ENCODE results near the gene NBEA. TPM values are rescaled to one million over a fixed set of nuclear protein-coding genes. Genes with fewer than 3 reads are reported as not detected.

Gene NBEA
- total RNA-seq, 1 experiment from 2014 or later = 4.4 TPM

GRCh38 chr13:35159041-35159440, 217.0 kb downstream of the NBEA start:
- H3K27me3 ChIP-seq (ENCODE audit: low read length) = no peaks in the 10 kb centered on the region
- no peaks in the 10 kb centered on the region for H3K36me3 ChIP-seq (ENCODE audit: low read depth, low read length)
- H3F3A ChIP-seq (ENCODE audit: low read length, unreplicated experiment) = no peaks in the 10 kb centered on the region
- H3K9ac ChIP-seq (ENCODE audit: low read length) = no peak overlapping the region
- DNase-seq = no peak
- BruUV-seq (replicated peaks) = no TSS peak
- no peaks in the 10 kb centered on the region for H3K4me1 ChIP-seq (ENCODE audit: insufficient read depth, low read length)
- H3K27ac ChIP-seq (ENCODE audit: low read length) = no peak overlapping the region
- TF ChIP-seq EZH2 (IDR thresholded peaks at IDR 0.05; ENCODE audit: low read length, unreplicated experiment) (no peak), CTCF (conservative IDR thresholded peaks at IDR 0.05; ENCODE audit: low read depth, low read length) (no peak), EZH2phosphoT487 (IDR thresholded peaks at IDR 0.05; ENCODE audit: borderline replicate concordance, low read length) (no peak)
- no peak overlapping the region for H3K4me2 ChIP-seq (ENCODE audit: low read length)
- no peak for ATAC-seq
- H3K9me3 ChIP-seq (ENCODE audit: low read length) = no peaks in the 10 kb centered on the region
- H3K4me3 ChIP-seq (ENCODE audit: low read length) = no peak overlapping the region
- H3K79me2 ChIP-seq (ENCODE audit: low read length) = no peaks in the 10 kb centered on the region
- H3K9me2 ChIP-seq (replicated peaks; ENCODE audit: low read length) = no peaks in the 10 kb centered on the region
- H2AFZ ChIP-seq (ENCODE audit: low read length) = no peak overlapping the region
- ChIA-PET POLR2A (ENCODE audit: unreplicated experiment) (no interaction called here), CTCF (no interaction called here)
- intact Hi-C loops (cut with micrococcal nuclease) = loop anchor here (5.0 kb wide), 3 partner anchors 437 to 1357 kb away; no protein-coding TSS in a partner anchor
- no peaks in the 10 kb centered on the region for H4K20me1 ChIP-seq (ENCODE audit: low read length)

- POLR2A ChIA-PET (ENCODE audit: unreplicated experiment) = no interaction called here
- TF ChIP-seq EZH2phosphoT487 (IDR thresholded peaks at IDR 0.05; ENCODE audit: borderline replicate concordance, low read length) (no peak), EZH2 (IDR thresholded peaks at IDR 0.05; ENCODE audit: low read length, unreplicated experiment) (no peak), CTCF (conservative IDR thresholded peaks at IDR 0.05; ENCODE audit: low read depth, low read length) (no peak)
- H3K9ac ChIP-seq (ENCODE audit: low read length) = no peak overlapping the region
- no peaks in the 10 kb centered on the region for H3K9me3 ChIP-seq (ENCODE audit: low read length)
- no peak overlapping the region for H3K4me3 ChIP-seq (ENCODE audit: low read length)
- intact Hi-C loops (cut with micrococcal nuclease) = loop anchor here (10.0 kb wide), 1 partner anchor 804 kb away; no protein-coding TSS in a partner anchor
- CTCF ChIA-PET = no interaction called here
- H3K4me1 ChIP-seq (ENCODE audit: insufficient read depth, low read length) = no peaks in the 10 kb centered on the region
- no peaks in the 10 kb centered on the region for H3K79me2 ChIP-seq (ENCODE audit: low read length)
- no peak overlapping the region for H3K27ac ChIP-seq (ENCODE audit: low read length)
- H3K36me3 ChIP-seq (ENCODE audit: low read depth, low read length) = no peaks in the 10 kb centered on the region
- no peaks in the 10 kb centered on the region for H3K9me2 ChIP-seq (replicated peaks; ENCODE audit: low read length)
- no peak overlapping the region for H3K4me2 ChIP-seq (ENCODE audit: low read length)
- BruUV-seq (replicated peaks) = no TSS peak
- no peaks in the 10 kb centered on the region for H4K20me1 ChIP-seq (ENCODE audit: low read length)
- no peaks in the 10 kb centered on the region for H3F3A ChIP-seq (ENCODE audit: low read length, unreplicated experiment)
- H3K27me3 ChIP-seq (ENCODE audit: low read length) = no peaks in the 10 kb centered on the region
- DNase-seq (no peak), ATAC-seq (no peak)
- no peak overlapping the region for H2AFZ ChIP-seq (ENCODE audit: low read length)
Measured at GRCh38 chr13:35160896-35161295, 218.8 kb downstream of the NBEA start.

- Histone ChIP-seq H2AFZ (ENCODE audit: low read length) (no peak overlapping the region), H4K20me1 (ENCODE audit: low read length) (no peaks in the 10 kb centered on the region), H3K36me3 (ENCODE audit: low read depth, low read length) (no peaks in the 10 kb centered on the region), H3K9ac (ENCODE audit: low read length) (no peak overlapping the region), H3K4me3 (ENCODE audit: low read length) (no peak overlapping the region), H3K79me2 (ENCODE audit: low read length) (no peaks in the 10 kb centered on the region), H3K27ac (ENCODE audit: low read length) (no peak overlapping the region), H3K9me2 (replicated peaks; ENCODE audit: low read length) (no peaks in the 10 kb centered on the region), H3K4me2 (ENCODE audit: low read length) (no peak overlapping the region), H3F3A (ENCODE audit: low read length, unreplicated experiment) (no peaks in the 10 kb centered on the region), H3K4me1 (ENCODE audit: insufficient read depth, low read length) (no peaks in the 10 kb centered on the region), H3K9me3 (ENCODE audit: low read length) (no peaks in the 10 kb centered on the region), H3K27me3 (ENCODE audit: low read length) (no peaks in the 10 kb centered on the region)
- no peak for DNase-seq
- ChIA-PET CTCF (no interaction called here), POLR2A (ENCODE audit: unreplicated experiment) (interaction anchor here (0.6 kb wide), 1 partner anchor 1620 kb away, joined by 6 read pairs; no protein-coding TSS in a partner anchor)
- TF ChIP-seq EZH2phosphoT487 (IDR thresholded peaks at IDR 0.05; ENCODE audit: borderline replicate concordance, low read length) (no peak), CTCF (conservative IDR thresholded peaks at IDR 0.05; ENCODE audit: low read depth, low read length) (no peak), EZH2 (IDR thresholded peaks at IDR 0.05; ENCODE audit: low read length, unreplicated experiment) (no peak)
- intact Hi-C loops (cut with micrococcal nuclease) = loop anchor here (10.0 kb wide), 1 partner anchor 802 kb away; no protein-coding TSS in a partner anchor
- ATAC-seq = no peak
- no TSS peak for BruUV-seq (replicated peaks)
Measured at GRCh38 chr13:35162420-35162819, 220.3 kb downstream of the NBEA start.
